DND-41 (cell line): Measurements from ENCODE around the gene PIM2.
A peak's percentile ranks its signal among the peaks of the same experiment; 100 is the strongest.

Source experiments
- ATAC-seq: fragments of 200-7000 bp; cut with Tn5 transposase; 3 replicates; pipeline ENCODE4 v1.9.1; 2021; ENCODE audit warnings: low read depth; ENCODE audit not compliant: insufficient read depth
- DNase-seq: peaks from one replicate; pipeline ENCODE4 v3.0.0-alpha.2; 2020
- H2AFZ ChIP-seq: 2 replicates; pipeline ENCODE4 v1.6.0; 2012; ENCODE audit warnings: low read depth, low read length
- H3K27ac ChIP-seq: 2 replicates; pipeline ENCODE4 v1.5.1; 2012; ENCODE audit warnings: low read length, inconsistent platforms
- H3K27me3 ChIP-seq: fragments of 200-600 bp; sonication (generic); 2 replicates; pipeline ENCODE4 v1.6.0; 2012; ENCODE audit warnings: low read length, mild to moderate bottlenecking, inconsistent platforms; ENCODE audit not compliant: insufficient read depth, poor library complexity
- H3K36me3 ChIP-seq: 2 replicates; pipeline ENCODE4 v1.5.1; 2012; ENCODE audit warnings: low read length, inconsistent platforms; ENCODE audit not compliant: insufficient read depth
- H3K4me1 ChIP-seq: 2 replicates; pipeline ENCODE4 v1.5.1; 2012; ENCODE audit warnings: mild to moderate bottlenecking, low read length; ENCODE audit not compliant: insufficient read depth
- H3K4me2 ChIP-seq: 2 replicates; pipeline ENCODE4 v1.6.0; 2012; ENCODE audit warnings: mild to moderate bottlenecking, moderate library complexity, low read length, inconsistent platforms; ENCODE audit not compliant: insufficient read depth
- H3K4me3 ChIP-seq, 2 experiments: fragments of 200-600 bp in 1 of 2; shearing (Covaris generic) in 1 of 2; 2 replicates each; pipeline ENCODE4 v1.5.1; 2012 to 2016; ENCODE audit warnings: inconsistent platforms in 2 of 2, low read length in 2 of 2, mild to moderate bottlenecking in 2 of 2, low read depth in 1 of 2, moderate library complexity in 1 of 2
- H3K79me2 ChIP-seq: 2 replicates; pipeline ENCODE4 v1.6.0; 2012; ENCODE audit warnings: low read length, inconsistent platforms; ENCODE audit not compliant: insufficient read depth
- H3K9ac ChIP-seq: 2 replicates; pipeline ENCODE4 v1.6.0; 2012; ENCODE audit warnings: low read depth, mild to moderate bottlenecking, inconsistent platforms, low read length, moderate library complexity
- H3K9me3 ChIP-seq: 2 replicates; pipeline ENCODE4 v1.5.1; 2012; ENCODE audit warnings: low read length, moderate library complexity, mild to moderate bottlenecking, inconsistent platforms; ENCODE audit not compliant: insufficient read depth, severe bottlenecking
- H4K20me1 ChIP-seq: 2 replicates; pipeline ENCODE4 v1.6.0; 2012; ENCODE audit warnings: low read length; ENCODE audit not compliant: insufficient read depth
- CTCF ChIP-seq: IDR thresholded peaks from 2 replicates; pipeline ENCODE4 v1.5.1; 2012; ENCODE audit warnings: borderline replicate concordance, low read length, moderate library complexity, mild to moderate bottlenecking; ENCODE audit not compliant: poor library complexity, severe bottlenecking; ENCODE audit errors: extremely low read depth
- EZH2 ChIP-seq: IDR thresholded peaks from 3 replicates; pipeline ENCODE4 v1.6.1; 2012; ENCODE audit warnings: borderline replicate concordance, low read depth, mild to moderate bottlenecking, moderate library complexity, low read length, inconsistent platforms; ENCODE audit not compliant: severe bottlenecking

Gene PIM2

GRCh38 chrX:48956728-48957414 is 38.0 kb upstream of the PIM2 start:
- Histone ChIP-seq H3K27me3 (no peaks in the 10 kb centered on the region), H3K9me3 (no peaks in the 10 kb centered on the region), H3K27ac (peak overlapping the region; percentile 70), H2AFZ (peak overlapping the region; percentile 49; the same call in 1 of the 2 replicates), H3K4me3 (peak overlapping the region; percentile 42 to 80; a peak in 3 of 4 replicates), H3K4me1 (peaks cover 52% of the 10 kb centered on the region), H3K9ac (peak overlapping the region; percentile 80), H3K4me2 (peak overlapping the region; percentile 93), H3K36me3 (peaks cover 23% of the 10 kb centered on the region), H4K20me1 (peaks cover 26% of the 10 kb centered on the region), H3K79me2 (peaks cover 54% of the 10 kb centered on the region)
- peak; percentile 25 for DNase-seq
- ATAC-seq = no peak
- no peak for TF ChIP-seq EZH2
- TF ChIP-seq CTCF = no peak

- DNase-seq (no peak), ATAC-seq (no peak)
- H4K20me1 ChIP-seq = peaks cover 27% of the 10 kb centered on the region
- no peak overlapping the region for H3K4me2 ChIP-seq
- no peak overlapping the region for H3K4me3 ChIP-seq
- H3K27me3 ChIP-seq = no peaks in the 10 kb centered on the region
- peaks cover 10% of the 10 kb centered on the region; the same call in 1 of the 2 replicates for H3K4me1 ChIP-seq
- no peak overlapping the region for H3K27ac ChIP-seq
- H3K36me3 ChIP-seq = peaks cover 16% of the 10 kb centered on the region
- no peak overlapping the region for H2AFZ ChIP-seq
- no peak overlapping the region for H3K9ac ChIP-seq
- H3K9me3 ChIP-seq = no peaks in the 10 kb centered on the region
- H3K79me2 ChIP-seq = peaks cover 68% of the 10 kb centered on the region
- TF ChIP-seq CTCF (no peak), EZH2 (no peak)
Observed at GRCh38 chrX:48948589-48948988, 29.8 kb upstream of the PIM2 start.

- peaks cover 5% of the 10 kb centered on the region for H3K4me1 ChIP-seq
- H4K20me1 ChIP-seq = peaks cover 44% of the 10 kb centered on the region
- TF ChIP-seq CTCF = peak; percentile 74
- TF ChIP-seq EZH2 = no peak
- peaks cover 39% of the 10 kb centered on the region for H3K36me3 ChIP-seq
- no peak overlapping the region for H3K4me3 ChIP-seq
- DNase-seq (peak; percentile 42), ATAC-seq (peak; percentile 84)
- no peak overlapping the region for H3K9ac ChIP-seq
- H3K9me3 ChIP-seq = no peaks in the 10 kb centered on the region
- H3K27me3 ChIP-seq = no peaks in the 10 kb centered on the region
- no peak overlapping the region for H3K4me2 ChIP-seq
- H3K79me2 ChIP-seq = peaks cover 63% of the 10 kb centered on the region
- no peak overlapping the region for H3K27ac ChIP-seq
- no peak overlapping the region for H2AFZ ChIP-seq
Observed at GRCh38 chrX:48945517-48946348, 26.9 kb upstream of the PIM2 start.
